NT2/D1 (cell line): ENCODE results near the gene THBS1.

Experiments
- DNase-seq: peaks from one replicate; pipeline ENCODE4 v3.0.0-alpha.2; 2011; ENCODE audit warnings: low read depth, low spot score
- H3K27me3 ChIP-seq: 2 replicates; pipeline ENCODE4 v1.6.0; 2011; ENCODE audit warnings: mild to moderate bottlenecking; ENCODE audit not compliant: insufficient read length, insufficient read depth
- H3K36me3 ChIP-seq: 2 replicates; pipeline ENCODE4 v1.6.1; 2011; ENCODE audit warnings: mild to moderate bottlenecking, low read length, mixed read lengths; ENCODE audit not compliant: insufficient read depth, insufficient read length
- H3K4me1 ChIP-seq: 2 replicates; pipeline ENCODE4 v1.5.1; 2011; ENCODE audit not compliant: insufficient read depth, insufficient read length
- H3K4me3 ChIP-seq: 2 replicates; pipeline ENCODE4 v1.5.1; 2011; ENCODE audit warnings: low read depth; ENCODE audit not compliant: insufficient read length
- H3K9ac ChIP-seq: 2 replicates; pipeline ENCODE4 v1.6.0; 2011; ENCODE audit warnings: low read depth; ENCODE audit not compliant: insufficient read length
- H3K9me3 ChIP-seq: 2 replicates; pipeline ENCODE4 v1.5.1; 2011; ENCODE audit warnings: mild to moderate bottlenecking, low read length; ENCODE audit not compliant: insufficient read depth
- SUZ12 ChIP-seq: IDR thresholded peaks from 2 replicates; pipeline ENCODE4 v1.6.1; 2011; ENCODE audit not compliant: insufficient read length, insufficient read depth; ENCODE audit errors: extremely low read depth
- YY1 ChIP-seq: IDR thresholded peaks from 2 replicates; pipeline ENCODE4 v1.6.1; 2011; ENCODE audit not compliant: insufficient read length, insufficient read depth
- ZNF274 ChIP-seq: IDR thresholded peaks from 2 replicates; pipeline ENCODE4 v1.6.1; 2011; ENCODE audit warnings: mild to moderate bottlenecking, low read depth, low read length

The THBS1 gene

GRCh38 chr15:39580485-39581241, at the start of gene THBS1:
Gene THBS1, plus strand, starts transcription at chr15:39581079. Its CDS starts 779 bp downstream, at chr15:39581858.
- peaks cover 45% of the 10 kb centered on the region for H3K36me3 ChIP-seq
- DNase-seq: peak; percentile 78
- peaks cover 9% of the 10 kb centered on the region for H3K4me1 ChIP-seq
- H3K9me3 ChIP-seq: no peaks in the 10 kb centered on the region
- TF ChIP-seq SUZ12: no peak
- no peak for TF ChIP-seq YY1
- TF ChIP-seq ZNF274: no peak
- peaks cover 12% of the 10 kb centered on the region for H3K27me3 ChIP-seq
- H3K4me3 ChIP-seq: peak within 1 kb of the TSS; percentile 72
- H3K9ac ChIP-seq: peak within 1 kb of the TSS; percentile 76

- Histone ChIP-seq H3K4me3 (no peak overlapping the region), H3K27me3 (no peaks in the 10 kb centered on the region), H3K4me1 (no peaks in the 10 kb centered on the region), H3K9ac (no peak overlapping the region), H3K36me3 (no peaks in the 10 kb centered on the region), H3K9me3 (no peaks in the 10 kb centered on the region; the same call in 1 of the 2 replicates)
- DNase-seq: no peak
- TF ChIP-seq YY1: no peak
- TF ChIP-seq SUZ12: no peak
- TF ChIP-seq ZNF274: no peak
Measured at GRCh38 chr15:39534996-39535395, 45.9 kb upstream of the THBS1 start.

- Histone ChIP-seq H3K4me1 (no peaks in the 10 kb centered on the region), H3K36me3 (no peaks in the 10 kb centered on the region), H3K9ac (no peak overlapping the region), H3K27me3 (no peaks in the 10 kb centered on the region), H3K4me3 (no peak overlapping the region), H3K9me3 (no peaks in the 10 kb centered on the region; the same call in 1 of the 2 replicates)
- TF ChIP-seq ZNF274: no peak
- no peak for TF ChIP-seq SUZ12
- no peak for TF ChIP-seq YY1
- DNase-seq: no peak
Measured at GRCh38 chr15:39535466-39535865, 45.4 kb upstream of the THBS1 start.

DNA sequence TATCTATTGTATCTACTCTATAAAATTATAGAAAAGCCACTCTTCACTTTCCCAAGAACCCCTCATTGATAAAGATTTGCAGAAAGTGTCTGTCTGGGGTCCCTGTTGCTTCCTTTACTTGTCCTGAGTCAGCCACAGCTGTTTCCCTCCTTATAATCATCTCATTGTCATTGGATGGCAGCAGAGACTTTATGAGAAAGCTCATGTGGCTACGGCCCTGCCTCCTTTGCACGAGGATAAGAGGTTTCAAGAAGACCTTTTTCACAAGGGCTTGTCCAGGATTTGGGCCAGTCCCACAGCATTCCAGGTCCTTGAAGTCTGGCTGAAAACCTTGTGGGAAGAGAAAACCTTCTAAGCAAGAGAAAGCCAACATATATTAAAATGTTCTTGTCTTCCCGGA, 41.9 kb upstream of the THBS1 start:
- no peaks in the 10 kb centered on the region; the same call in 1 of the 2 replicates for H3K9me3 ChIP-seq
- no peak for TF ChIP-seq SUZ12
- TF ChIP-seq YY1: no peak
- TF ChIP-seq ZNF274: no peak
- no peak overlapping the region for H3K4me3 ChIP-seq
- H3K9ac ChIP-seq: no peak overlapping the region
- no peaks in the 10 kb centered on the region for H3K36me3 ChIP-seq
- no peaks in the 10 kb centered on the region for H3K27me3 ChIP-seq
- no peaks in the 10 kb centered on the region for H3K4me1 ChIP-seq
- DNase-seq: no peak

DNA sequence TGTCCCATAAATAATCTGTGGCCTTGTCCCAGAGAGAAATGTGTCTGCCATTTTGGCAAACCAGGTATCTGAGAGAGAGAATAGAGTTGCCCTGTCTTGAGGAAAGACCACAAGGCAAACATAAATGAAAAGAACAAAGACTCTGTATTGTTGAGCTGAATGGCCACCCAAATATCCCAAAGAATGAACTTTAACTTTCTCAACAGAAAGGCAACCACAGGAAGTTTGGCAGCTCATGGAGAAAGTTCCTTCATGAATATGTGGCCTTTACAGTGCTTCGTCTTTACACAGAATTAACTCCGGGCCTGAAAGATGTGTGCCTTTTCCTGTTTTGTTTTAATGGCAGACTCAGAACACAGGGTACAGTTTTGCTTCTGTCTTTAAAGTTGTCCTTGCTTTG, 41.4 kb upstream of the THBS1 start:
- TF ChIP-seq SUZ12: no peak
- TF ChIP-seq ZNF274: no peak
- no peak for TF ChIP-seq YY1
- Histone ChIP-seq H3K27me3 (no peaks in the 10 kb centered on the region), H3K9me3 (no peaks in the 10 kb centered on the region; the same call in 1 of the 2 replicates), H3K36me3 (no peaks in the 10 kb centered on the region), H3K4me1 (no peaks in the 10 kb centered on the region), H3K9ac (no peak overlapping the region), H3K4me3 (no peak overlapping the region)
- DNase-seq: no peak

GRCh38 chr15:39539973-39540558, 40.8 kb upstream of the THBS1 start:
- Histone ChIP-seq H3K4me3 (no peak overlapping the region), H3K4me1 (no peaks in the 10 kb centered on the region), H3K9ac (no peak overlapping the region), H3K9me3 (peaks cover 4% of the 10 kb centered on the region), H3K36me3 (no peaks in the 10 kb centered on the region), H3K27me3 (no peaks in the 10 kb centered on the region)
- TF ChIP-seq SUZ12: no peak
- DNase-seq: no peak

DNA sequence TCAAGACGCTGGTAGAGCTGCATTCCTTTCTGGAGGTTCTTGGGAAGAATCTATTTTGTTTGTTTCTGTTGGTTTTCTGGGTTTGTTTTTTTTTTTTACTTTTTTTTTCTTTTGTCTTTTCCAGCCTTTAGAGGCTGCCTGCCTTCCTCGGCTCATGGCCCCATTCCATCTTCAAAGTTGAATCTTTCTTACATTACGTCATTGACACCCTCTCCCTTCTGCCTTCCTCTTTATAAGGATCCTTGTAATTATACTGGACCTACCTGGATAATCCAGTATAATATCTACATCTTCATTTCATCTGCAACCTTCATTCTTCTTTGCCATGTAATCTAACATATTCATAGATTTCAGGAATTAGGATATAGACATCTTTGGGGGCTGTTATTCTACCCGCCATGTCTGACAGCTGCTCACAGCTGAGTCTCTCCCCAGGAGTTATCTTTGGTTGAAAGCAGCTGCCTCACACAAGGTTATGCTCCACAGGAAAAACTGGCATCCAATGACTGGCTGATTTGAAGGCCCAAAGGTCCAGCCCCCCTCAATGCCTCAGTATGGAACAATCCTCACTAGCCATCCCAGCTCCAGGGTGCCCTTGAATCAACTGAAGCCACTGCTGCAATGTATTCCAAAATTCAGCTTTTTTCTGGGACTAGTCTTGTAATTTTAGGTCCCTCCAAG, 38.4 kb upstream of the THBS1 start:
- no peaks in the 10 kb centered on the region for H3K4me1 ChIP-seq
- no peak overlapping the region for H3K4me3 ChIP-seq
- H3K9ac ChIP-seq: no peak overlapping the region
- peaks cover 15% of the 10 kb centered on the region for H3K9me3 ChIP-seq
- no peak for DNase-seq
- no peaks in the 10 kb centered on the region for H3K36me3 ChIP-seq
- TF ChIP-seq ZNF274 (no peak), YY1 (no peak), SUZ12 (no peak)
- H3K27me3 ChIP-seq: no peaks in the 10 kb centered on the region
